WTC11 (cell line): Measurements from ENCODE around the gene CCNF.

Experiments used
- NR2C2 ChIP-seq: sonication (generic); formaldehyde crosslinking; IDR thresholded peaks from 2 replicates; pipeline ENCODE4 v1.8.0; 2022; ENCODE audit warnings: mild to moderate bottlenecking, missing genetic modification reagents
- ZNF317 ChIP-seq: sonication (generic); formaldehyde crosslinking; IDR thresholded peaks from 2 replicates; pipeline ENCODE4 v1.8.1; 2023; ENCODE audit warnings: low read depth, mild to moderate bottlenecking, moderate library complexity, missing genetic modification reagents, borderline replicate concordance
- TF ChIP-seq, protein P1 (sequence below): sonication (generic); formaldehyde crosslinking; IDR thresholded peaks from 2 replicates; pipeline ENCODE4 v1.8.1; 2022; ENCODE audit warnings: low read depth, missing genetic modification reagents, borderline replicate concordance
- TF ChIP-seq, protein P2 (sequence below): fragments of 200-600 bp; IDR thresholded peaks from 2 replicates; pipeline ENCODE4 v1.8.0; 2022; ENCODE audit warnings: antibody characterized with exemption

DNA sequence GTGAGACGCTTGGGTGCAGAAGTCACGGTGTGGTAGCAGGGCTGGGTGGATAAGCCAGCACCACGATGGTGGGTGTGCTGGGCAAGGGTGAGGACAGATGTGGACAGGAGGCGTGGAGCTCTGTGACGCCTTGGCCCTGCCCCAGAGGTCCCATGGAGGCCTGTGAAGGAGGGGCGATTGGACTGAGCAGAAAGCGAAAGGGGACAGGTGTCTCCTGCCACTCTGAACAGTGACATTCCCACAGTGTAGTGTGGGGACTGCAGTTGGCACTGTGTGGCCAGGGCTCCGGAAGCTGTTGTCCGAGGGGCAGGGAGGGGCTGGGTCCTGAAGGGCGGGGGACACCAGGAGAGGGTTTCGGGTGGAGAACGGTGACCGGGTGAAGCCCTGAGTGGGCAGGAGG lies 53.0 kb downstream of the CCNF start:
- TF ChIP-seq, protein P1, sequence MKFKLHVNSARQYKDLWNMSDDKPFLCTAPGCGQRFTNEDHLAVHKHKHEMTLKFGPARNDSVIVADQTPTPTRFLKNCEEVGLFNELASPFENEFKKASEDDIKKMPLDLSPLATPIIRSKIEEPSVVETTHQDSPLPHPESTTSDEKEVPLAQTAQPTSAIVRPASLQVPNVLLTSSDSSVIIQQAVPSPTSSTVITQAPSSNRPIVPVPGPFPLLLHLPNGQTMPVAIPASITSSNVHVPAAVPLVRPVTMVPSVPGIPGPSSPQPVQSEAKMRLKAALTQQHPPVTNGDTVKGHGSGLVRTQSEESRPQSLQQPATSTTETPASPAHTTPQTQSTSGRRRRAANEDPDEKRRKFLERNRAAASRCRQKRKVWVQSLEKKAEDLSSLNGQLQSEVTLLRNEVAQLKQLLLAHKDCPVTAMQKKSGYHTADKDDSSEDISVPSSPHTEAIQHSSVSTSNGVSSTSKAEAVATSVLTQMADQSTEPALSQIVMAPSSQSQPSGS (CRISPR knock-in tag) = no peak
- TF ChIP-seq, protein P2, sequence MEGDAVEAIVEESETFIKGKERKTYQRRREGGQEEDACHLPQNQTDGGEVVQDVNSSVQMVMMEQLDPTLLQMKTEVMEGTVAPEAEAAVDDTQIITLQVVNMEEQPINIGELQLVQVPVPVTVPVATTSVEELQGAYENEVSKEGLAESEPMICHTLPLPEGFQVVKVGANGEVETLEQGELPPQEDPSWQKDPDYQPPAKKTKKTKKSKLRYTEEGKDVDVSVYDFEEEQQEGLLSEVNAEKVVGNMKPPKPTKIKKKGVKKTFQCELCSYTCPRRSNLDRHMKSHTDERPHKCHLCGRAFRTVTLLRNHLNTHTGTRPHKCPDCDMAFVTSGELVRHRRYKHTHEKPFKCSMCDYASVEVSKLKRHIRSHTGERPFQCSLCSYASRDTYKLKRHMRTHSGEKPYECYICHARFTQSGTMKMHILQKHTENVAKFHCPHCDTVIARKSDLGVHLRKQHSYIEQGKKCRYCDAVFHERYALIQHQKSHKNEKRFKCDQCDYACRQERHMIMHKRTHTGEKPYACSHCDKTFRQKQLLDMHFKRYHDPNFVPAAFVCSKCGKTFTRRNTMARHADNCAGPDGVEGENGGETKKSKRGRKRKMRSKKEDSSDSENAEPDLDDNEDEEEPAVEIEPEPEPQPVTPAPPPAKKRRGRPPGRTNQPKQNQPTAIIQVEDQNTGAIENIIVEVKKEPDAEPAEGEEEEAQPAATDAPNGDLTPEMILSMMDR = no peak
- TF ChIP-seq ZNF317 (CRISPR knock-in tag) (no peak), NR2C2 (CRISPR knock-in tag) (no peak)
